ENCODE results near the gene ANKS1B.

DNA sequence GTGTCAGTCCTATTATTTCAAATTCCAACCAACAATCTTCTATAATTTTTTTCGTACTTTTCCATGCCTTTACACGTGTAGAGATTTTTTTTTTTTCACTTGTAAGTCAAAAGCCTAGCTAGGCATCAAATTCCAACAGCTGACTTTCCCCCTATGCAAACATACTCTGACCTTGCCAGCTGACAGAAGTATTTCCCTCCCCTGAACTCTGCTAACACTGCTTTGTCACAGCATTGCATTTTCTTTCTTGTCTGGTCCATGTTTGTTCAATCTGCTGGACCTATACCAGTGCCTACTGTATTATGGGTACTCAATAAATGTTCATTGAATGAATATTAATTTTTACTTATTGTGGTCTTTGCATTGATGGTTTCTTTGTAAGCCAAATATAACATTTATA is 772.5 kb downstream of the ANKS1B start:
- TF ChIP-seq POLR2AphosphoS5 (IDR thresholded peaks at IDR 0.05) = no peak
- TF ChIP-seq, protein P1, sequence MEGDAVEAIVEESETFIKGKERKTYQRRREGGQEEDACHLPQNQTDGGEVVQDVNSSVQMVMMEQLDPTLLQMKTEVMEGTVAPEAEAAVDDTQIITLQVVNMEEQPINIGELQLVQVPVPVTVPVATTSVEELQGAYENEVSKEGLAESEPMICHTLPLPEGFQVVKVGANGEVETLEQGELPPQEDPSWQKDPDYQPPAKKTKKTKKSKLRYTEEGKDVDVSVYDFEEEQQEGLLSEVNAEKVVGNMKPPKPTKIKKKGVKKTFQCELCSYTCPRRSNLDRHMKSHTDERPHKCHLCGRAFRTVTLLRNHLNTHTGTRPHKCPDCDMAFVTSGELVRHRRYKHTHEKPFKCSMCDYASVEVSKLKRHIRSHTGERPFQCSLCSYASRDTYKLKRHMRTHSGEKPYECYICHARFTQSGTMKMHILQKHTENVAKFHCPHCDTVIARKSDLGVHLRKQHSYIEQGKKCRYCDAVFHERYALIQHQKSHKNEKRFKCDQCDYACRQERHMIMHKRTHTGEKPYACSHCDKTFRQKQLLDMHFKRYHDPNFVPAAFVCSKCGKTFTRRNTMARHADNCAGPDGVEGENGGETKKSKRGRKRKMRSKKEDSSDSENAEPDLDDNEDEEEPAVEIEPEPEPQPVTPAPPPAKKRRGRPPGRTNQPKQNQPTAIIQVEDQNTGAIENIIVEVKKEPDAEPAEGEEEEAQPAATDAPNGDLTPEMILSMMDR (IDR thresholded peaks at IDR 0.05) = no peak

Data from suprapubic skin (tissue), 3 donors.